PC-3 (cell line): Measurements from ENCODE around the gene CIC. TPM values are rescaled to one million over a fixed set of nuclear protein-coding genes. Genes with fewer than 3 reads are reported as not detected.

Experiments used
- ATAC-seq: fragments of 200-7000 bp; cut with Tn5 transposase; 2 replicates; pipeline ENCODE4 v1.9.1; 2020; ENCODE audit warnings: mild to moderate bottlenecking, moderate library complexity
- BruUV-seq: library from RNA; stranded (reverse); fragments of 400-500 nt; replicated peaks from 2 replicates; lab custom pipeline; 2021; lab: Mats Ljungman, UMichigan
- CTCF ChIA-PET: fragments of 300-600 bp; sonication (Branson Sonifier 250); formaldehyde crosslinking; loops from one replicate; lab custom pipeline; 2022; ENCODE audit warnings: antibody characterized with exemption; lab: Charles Lee
- POLR2A ChIA-PET: fragments of 300-600 bp; sonication (Branson Sonifier 250); formaldehyde crosslinking; loops from one replicate; lab custom pipeline; 2022; ENCODE audit warnings: antibody characterized with exemption; ENCODE audit not compliant: unreplicated experiment; lab: Charles Lee
- DNase-seq: peaks from one replicate; pipeline ENCODE4 v3.0.0-alpha.2; 2015
- H2AFZ ChIP-seq: fragments of 300-600 bp; sonication (generic); 2 replicates; pipeline ENCODE4 v1.6.0; 2016; ENCODE audit warnings: antibody characterized with exemption, low read length
- H3F3A ChIP-seq: fragments of 300-600 bp; sonication (generic); one replicate; pipeline ENCODE4 v1.6.0; 2017; ENCODE audit warnings: antibody characterized with exemption, low read length, control low read depth, mild to moderate bottlenecking; ENCODE audit not compliant: unreplicated experiment
- H3K27ac ChIP-seq: fragments of 300-600 bp; sonication (generic); 2 replicates; pipeline ENCODE4 v1.5.1; 2016; ENCODE audit warnings: mild to moderate bottlenecking, low read length
- H3K27me3 ChIP-seq: fragments of 300-600 bp; sonication (generic); 2 replicates; pipeline ENCODE4 v1.6.1; 2016; ENCODE audit warnings: low read length, mixed read lengths
- H3K36me3 ChIP-seq: fragments of 300-600 bp; sonication (generic); 2 replicates; pipeline ENCODE4 v1.6.1; 2016; ENCODE audit warnings: low read depth, mixed run types, low read length, mixed read lengths
- H3K4me1 ChIP-seq: fragments of 300-600 bp; sonication (generic); 2 replicates; pipeline ENCODE4 v1.5.1; 2016; ENCODE audit warnings: low read length; ENCODE audit not compliant: insufficient read depth
- H3K4me2 ChIP-seq: fragments of 300-600 bp; sonication (generic); 2 replicates; pipeline ENCODE4 v1.6.0; 2016; ENCODE audit warnings: low read length
- H3K4me3 ChIP-seq: fragments of 300-600 bp; sonication (generic); 2 replicates; pipeline ENCODE4 v1.5.1; 2016; ENCODE audit warnings: mild to moderate bottlenecking, low read length, mixed read lengths
- H3K79me2 ChIP-seq: fragments of 300-600 bp; sonication (generic); 2 replicates; pipeline ENCODE4 v1.6.1; 2017; ENCODE audit warnings: low read length, mixed read lengths
- H3K9ac ChIP-seq: fragments of 300-600 bp; sonication (generic); 2 replicates; pipeline ENCODE4 v1.6.0; 2016; ENCODE audit warnings: mild to moderate bottlenecking, low read length
- H3K9me2 ChIP-seq: fragments of 300-600 bp; sonication (generic); replicated peaks from 2 replicates; pipeline ENCODE4 v1.6.1; 2016; ENCODE audit warnings: mixed run types, low read length, mixed read lengths
- H3K9me3 ChIP-seq: fragments of 300-600 bp; sonication (generic); 2 replicates; pipeline ENCODE4 v1.6.1; 2016; ENCODE audit warnings: low read length, mixed read lengths
- H4K20me1 ChIP-seq: fragments of 300-600 bp; sonication (generic); 2 replicates; pipeline ENCODE4 v1.6.1; 2016; ENCODE audit warnings: low read length, mixed read lengths
- CTCF ChIP-seq: fragments of 300-600 bp; sonication (generic); conservative IDR thresholded peaks from 2 replicates; pipeline ENCODE4 v1.5.1; 2017; ENCODE audit warnings: antibody characterized with exemption, low read depth, mild to moderate bottlenecking, low read length
- EZH2 ChIP-seq: fragments of 300-600 bp; sonication (generic); IDR thresholded peaks from one replicate; pipeline ENCODE4 v1.6.1; 2017; ENCODE audit warnings: antibody characterized with exemption, mild to moderate bottlenecking, low read length; ENCODE audit not compliant: unreplicated experiment
- EZH2phosphoT487 ChIP-seq: fragments of 300-600 bp; sonication (generic); IDR thresholded peaks from 2 replicates; pipeline ENCODE4 v1.6.1; 2018; ENCODE audit warnings: mild to moderate bottlenecking, antibody characterized with exemption, low read length, borderline replicate concordance
- intact Hi-C: fragments of 100-400 bp; cut with micrococcal nuclease; formaldehyde crosslinking; loops from 2 replicates; pipeline ENCODE4 v1.9.0; 2023
- total RNA-seq: library from RNA; depleted of rRNA; stranded (reverse); fragments of >200 nt; gene quantifications from 2 replicates; pipeline ENCODE4 v1.2.3, GENCODE V29; 2014

The CIC gene
- total RNA-seq, 1 experiment from 2014 or later: 9.8 TPM

- no peak overlapping the region for H3K9ac ChIP-seq
Measured at GRCh38 chr19:42277821-42278451, 8.9 kb downstream of the CIC start.

GRCh38 chr19:42278452-42279154 is 9.6 kb downstream of the CIC start:
- Histone ChIP-seq H3K79me2 (no peaks in the 10 kb centered on the region), H3K27me3 (no peaks in the 10 kb centered on the region), H3K9me2 (no peaks in the 10 kb centered on the region), H3F3A (no peaks in the 10 kb centered on the region), H3K9ac (no peak overlapping the region), H3K27ac (no peak overlapping the region), H3K9me3 (no peaks in the 10 kb centered on the region), H3K4me3 (no peak overlapping the region), H3K4me2 (no peak overlapping the region), H2AFZ (no peak overlapping the region), H3K4me1 (no peaks in the 10 kb centered on the region), H4K20me1 (no peaks in the 10 kb centered on the region), H3K36me3 (no peaks in the 10 kb centered on the region)
- ChIA-PET POLR2A (no interaction called here), CTCF (no interaction called here)
- TF ChIP-seq EZH2phosphoT487 (no peak), CTCF (no peak), EZH2 (no peak)
- no TSS peak for BruUV-seq
- DNase-seq (no peak), ATAC-seq (no peak)
- intact Hi-C loops: no loop called here

More at GRCh38 chr19:42277821-42278451, 8.9 kb downstream of the CIC start:
- H3F3A ChIP-seq: no peaks in the 10 kb centered on the region
- H3K4me1 ChIP-seq: no peaks in the 10 kb centered on the region
- TF ChIP-seq EZH2phosphoT487: no peak
- no peak for TF ChIP-seq EZH2
- intact Hi-C loops: no loop called here
- ATAC-seq (no peak), DNase-seq (no peak)
- H3K4me2 ChIP-seq: no peak overlapping the region
- no peaks in the 10 kb centered on the region for H3K36me3 ChIP-seq
- no peak overlapping the region for H3K27ac ChIP-seq
- H3K27me3 ChIP-seq: no peaks in the 10 kb centered on the region
- ChIA-PET POLR2A (no interaction called here), CTCF (no interaction called here)
- no peak overlapping the region for H3K4me3 ChIP-seq
- no peaks in the 10 kb centered on the region for H3K9me2 ChIP-seq
- H3K9me3 ChIP-seq: no peaks in the 10 kb centered on the region
- H4K20me1 ChIP-seq: no peaks in the 10 kb centered on the region
- H3K79me2 ChIP-seq: no peaks in the 10 kb centered on the region
- BruUV-seq: no TSS peak
- H2AFZ ChIP-seq: no peak overlapping the region

GRCh38 chr19:42279155-42279901 is 10.3 kb downstream of the CIC start:
- Histone ChIP-seq H3K9ac (no peak overlapping the region), H4K20me1 (no peaks in the 10 kb centered on the region), H3K4me3 (no peak overlapping the region), H3K36me3 (no peaks in the 10 kb centered on the region), H3K9me3 (no peaks in the 10 kb centered on the region), H3K27me3 (no peaks in the 10 kb centered on the region), H3K27ac (no peak overlapping the region), H3K9me2 (no peaks in the 10 kb centered on the region), H3F3A (no peaks in the 10 kb centered on the region), H3K4me1 (no peaks in the 10 kb centered on the region), H3K4me2 (no peak overlapping the region), H2AFZ (no peak overlapping the region), H3K79me2 (no peaks in the 10 kb centered on the region)
- DNase-seq (no peak), ATAC-seq (no peak)
- POLR2A ChIA-PET: no interaction called here
- BruUV-seq: no TSS peak
- CTCF ChIA-PET: no interaction called here
- TF ChIP-seq CTCF (no peak), EZH2 (no peak), EZH2phosphoT487 (no peak)
- intact Hi-C loops: no loop called here
